Liver (tissue), 9 donors: ENCODE data around the gene TRIM67. TPM values are rescaled to one million over a fixed set of nuclear protein-coding genes. Genes with fewer than 3 reads are reported as not detected.

Experiments used
- DNase-seq: peaks from one replicate; pipeline ENCODE4 v3.0.0-alpha.2; 2017; ENCODE audit warnings: low spot score
- H3K27ac ChIP-seq, 2 donors: one replicate each; pipeline ENCODE4 v1.7.0; 2013; ENCODE audit warnings: inconsistent platforms in 2 of 2, low read length in 2 of 2, control low read depth in 1 of 2, low read depth in 1 of 2, mild to moderate bottlenecking in 1 of 2
- H3K27me3 ChIP-seq, 4 donors: one replicate each; pipeline versions ENCODE4 v1.6.1 to v1.7.0; 2013; ENCODE audit warnings: low read length in 3 of 4, inconsistent platforms in 1 of 4, mild to moderate bottlenecking in 1 of 4, moderate library complexity in 1 of 4; ENCODE audit not compliant: control insufficient read depth in 4 of 4, insufficient read depth in 4 of 4
- H3K36me3 ChIP-seq, 4 donors: one replicate each; pipeline versions ENCODE4 v1.6.1 to v1.7.0; 2013; ENCODE audit warnings: low read length in 3 of 4, mild to moderate bottlenecking in 3 of 4, low read depth in 1 of 4, moderate library complexity in 1 of 4; ENCODE audit not compliant: control insufficient read depth in 4 of 4, insufficient read depth in 3 of 4
- H3K4me1 ChIP-seq, 4 donors: one replicate each; pipeline versions ENCODE4 v1.6.1 to v1.7.0; 2013; ENCODE audit warnings: low read length in 3 of 4, mild to moderate bottlenecking in 3 of 4, moderate library complexity in 1 of 4; ENCODE audit not compliant: control insufficient read depth in 4 of 4, insufficient read depth in 4 of 4
- H3K4me3 ChIP-seq, 3 donors: one replicate each; pipeline versions ENCODE4 v1.6.1 to v1.7.0; 2013; ENCODE audit warnings: low read length in 3 of 3, control low read depth in 1 of 3, low read depth in 1 of 3, mild to moderate bottlenecking in 1 of 3
- H3K9ac ChIP-seq, 2 donors: one replicate each; pipeline ENCODE4 v1.7.0; 2013; ENCODE audit warnings: low read length in 2 of 2, mild to moderate bottlenecking in 2 of 2, moderate library complexity in 2 of 2, control low read depth in 1 of 2, low read depth in 1 of 2
- H3K9me3 ChIP-seq, 4 donors: one replicate each; pipeline versions ENCODE4 v1.6.1 to v1.7.0; 2013; ENCODE audit warnings: low read length in 3 of 4; ENCODE audit not compliant: control insufficient read depth in 4 of 4
- CTCF ChIP-seq: fragments of 150-350 bp; IDR thresholded peaks from 2 replicates; pipeline ENCODE4 v1.5.1; 2017; ENCODE audit warnings: improper control_type of control experiment, low read depth, low read length; ENCODE audit not compliant: missing input control
- EGR1 ChIP-seq, 2 donors: IDR thresholded peaks; 2 replicates each; pipeline ENCODE4 v1.6.1; 2016 to 2018; ENCODE audit warnings: antibody characterized with exemption in 2 of 2, low read depth in 2 of 2
- GABPA ChIP-seq, 2 donors: IDR thresholded peaks in 1 of 2; conservative IDR thresholded peaks in 1 of 2; 2 replicates each; pipeline ENCODE4 v1.6.1; 2016; ENCODE audit warnings: antibody characterized with exemption in 2 of 2, mild to moderate bottlenecking in 1 of 2, moderate library complexity in 1 of 2
- JUND ChIP-seq, 2 donors: IDR thresholded peaks; 2 replicates each; pipeline ENCODE4 v1.6.1; 2016; ENCODE audit warnings: antibody characterized with exemption in 2 of 2
- NR2F2 ChIP-seq: IDR thresholded peaks from 2 replicates; pipeline ENCODE4 v1.6.1; 2016; ENCODE audit warnings: antibody characterized with exemption
- RAD21 ChIP-seq, 2 donors: IDR thresholded peaks; 2 replicates each; pipeline ENCODE4 v1.6.1; 2016; ENCODE audit warnings: antibody characterized with exemption in 2 of 2, mild to moderate bottlenecking in 2 of 2
- REST ChIP-seq: IDR thresholded peaks from 2 replicates; pipeline ENCODE4 v1.6.1; 2016; ENCODE audit warnings: antibody characterized with exemption, mild to moderate bottlenecking
- SP1 ChIP-seq: IDR thresholded peaks from 2 replicates; pipeline ENCODE4 v1.6.1; 2018; ENCODE audit warnings: antibody characterized with exemption, mild to moderate bottlenecking
- TAF1 ChIP-seq: conservative IDR thresholded peaks from 2 replicates; pipeline ENCODE4 v1.6.1; 2016; ENCODE audit warnings: antibody characterized with exemption, mild to moderate bottlenecking
- YY1 ChIP-seq: IDR thresholded peaks from 2 replicates; pipeline ENCODE4 v1.6.1; 2016; ENCODE audit warnings: antibody characterized with exemption, mild to moderate bottlenecking
- ZBTB33 ChIP-seq: IDR thresholded peaks from 2 replicates; pipeline ENCODE4 v1.6.1; 2016; ENCODE audit warnings: antibody characterized with exemption
- WGBS: extraction: QIAGEN DNeasy Blood & Tissue Kit; methylation state at CpG from one replicate; pipeline ENCODE4 v1.1.7; 2013; 5-methylcytosine and 5-hydroxymethylcytosine counted together
- polyA plus RNA-seq, 2 donors: library from polyadenylated mRNA; stranded (reverse) in 1 of 2; unstranded in 1 of 2; fragments of 200-250 nt in 1 of 2; fragments of >200 nt in 1 of 2; fragmentation: Nextera tagmentation in 1 of 2; extraction: Ambion mirVana in 1 of 2; gene quantifications; one replicate each; pipeline versions ENCODE4 v1.2.1 to v1.2.3, GENCODE V29; 2013 to 2015
- total RNA-seq, 2 donors: library from RNA; depleted of rRNA; stranded (reverse); fragments of >200 nt; gene quantifications; one replicate each; pipeline ENCODE4 v1.2.3, GENCODE V29; 2014
- TF ChIP-seq, protein P1 (sequence below): IDR thresholded peaks from 2 replicates; pipeline ENCODE4 v1.6.1; 2016; ENCODE audit warnings: antibody characterized with exemption
- donor health status: healthy.
- donor health status: healthy.
- donor health status: healthy.
- donor health status: healthy.
- donor health status: healthy.

TRIM67 gene
- total and polyA plus RNA-seq, 4 donors = under 0.01 to 0.05 TPM; not detected in 2

DNA sequence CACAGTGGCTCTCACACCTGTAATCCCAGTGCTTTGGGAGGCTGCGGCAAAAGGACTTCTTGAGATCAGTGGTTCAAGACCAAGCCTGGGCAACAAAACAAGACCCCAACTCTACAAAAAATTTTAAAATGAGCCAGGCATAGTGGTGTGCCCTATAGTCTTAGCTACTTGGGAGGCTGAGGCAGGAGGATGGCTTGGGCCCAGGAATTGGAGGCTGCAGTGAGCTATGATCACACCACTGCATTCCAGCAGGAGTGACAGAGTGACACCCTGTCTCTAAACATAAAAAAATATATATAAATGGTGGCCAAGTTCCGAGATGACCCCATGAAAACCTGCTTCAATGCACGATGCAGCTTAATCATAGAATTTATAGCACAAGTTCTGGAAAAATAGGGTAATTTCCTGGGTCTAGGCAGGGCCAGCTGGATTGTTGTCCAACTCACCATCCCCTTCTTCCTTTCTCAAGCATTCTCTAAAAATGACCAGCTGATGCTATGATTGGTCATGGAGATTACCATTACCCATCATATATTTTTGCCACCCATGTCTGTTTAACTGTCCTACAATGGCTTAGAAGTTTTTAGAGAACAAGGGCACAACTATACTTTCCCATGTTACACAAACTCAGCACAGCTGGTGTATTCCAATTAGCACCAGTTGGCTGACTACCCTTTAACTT is 73.8 kb downstream of the TRIM67 start:
- peaks cover 16 to 83% (median 75%) of the 10 kb centered on the region in 4 donors for H3K4me1 ChIP-seq

More for the DNA sequence above, 73.8 kb downstream of the TRIM67 start:
- Histone ChIP-seq H3K4me3 (no peak overlapping the region), H3K36me3 (peaks cover 0 to 16% (median 2%) of the 10 kb centered on the region in 4 donors), H3K27me3 (no peaks in the 10 kb centered on the region), H3K9me3 (no peaks in the 10 kb centered on the region), H3K9ac (no peak overlapping the region), H3K27ac (peak overlapping the region; percentile 59 to 84)
- TF ChIP-seq JUND (IDR thresholded peaks at IDR 0.05) (no peak), SP1 (no peak), NR2F2 (no peak), CTCF (no peak), ZBTB33 (no peak), RAD21 (IDR thresholded peaks at IDR 0.05) (no peak), GABPA (IDR thresholded peaks at IDR 0.05 in 1 of 2, conservative IDR thresholded peaks at IDR 0.05 in 1 of 2) (no peak), REST (no peak), EGR1 (IDR thresholded peaks at IDR 0.05; ENCODE audit: low read depth in 2 of 2) (no peak), TAF1 (no peak), YY1 (no peak)
- TF ChIP-seq, protein P1, sequence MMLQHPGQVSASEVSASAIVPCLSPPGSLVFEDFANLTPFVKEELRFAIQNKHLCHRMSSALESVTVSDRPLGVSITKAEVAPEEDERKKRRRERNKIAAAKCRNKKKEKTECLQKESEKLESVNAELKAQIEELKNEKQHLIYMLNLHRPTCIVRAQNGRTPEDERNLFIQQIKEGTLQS = no peak
- WGBS = 88% methylated on average over 3 of the region's 3 CpGs
- DNase-seq = no peak
